Mucosa of descending colon (tissue), 3 donors: ENCODE data around the gene ADARB1. TPM values are rescaled to one million over a fixed set of nuclear protein-coding genes. Genes with fewer than 3 reads are reported as not detected.
A peak's percentile ranks its signal among the peaks of the same experiment; 100 is the strongest.
"Not testable (repeated sequence)": the region's sequence is repeated elsewhere in the genome, so short reads cannot be mapped to it uniquely, and the experiment has no call there.

Experiments used
- ATAC-seq: fragments of 200-7000 bp; cut with Tn5 transposase; one replicate; pipeline ENCODE4 v1.9.1; 2020; ENCODE audit warnings: mild to moderate bottlenecking, moderate library complexity
- DNase-seq, 3 donors: peaks; one replicate each; pipeline ENCODE4 v3.0.0-alpha.2; 2020
- H3K36me3 ChIP-seq: fragments of 200-600 bp; one replicate; pipeline ENCODE4 v1.8.0; 2021; ENCODE audit warnings: low read depth, mild to moderate bottlenecking
- H3K4me1 ChIP-seq: fragments of 200-600 bp; one replicate; pipeline ENCODE4 v1.8.0; 2021; ENCODE audit warnings: low read depth, mild to moderate bottlenecking
- H3K4me3 ChIP-seq: fragments of 200-600 bp; one replicate; pipeline ENCODE4 v1.8.0; 2021; ENCODE audit warnings: mild to moderate bottlenecking
- H3K9me3 ChIP-seq: fragments of 200-600 bp; one replicate; pipeline ENCODE4 v1.8.0; 2021; ENCODE audit warnings: mild to moderate bottlenecking
- intact Hi-C, 2 donors: fragments of 100-400 bp; cut with DNase I in 1 of 2; cut with micrococcal nuclease in 1 of 2; formaldehyde crosslinking; loops; one replicate each; pipeline versions ENCODE4 v1.11.0 to v1.11.1; 2022; cut with DNase I, micrococcal nuclease
- total RNA-seq, 3 donors: library from RNA; stranded (reverse); fragmentation: NEBNext Ultra II Directional in 2 of 3; extraction: Animal tissue kit (Norgen Biotek cat#: 25700) in 2 of 3; gene quantifications; one replicate each; pipeline versions ENCODE4 v1.2.1 to v1.2.4, GENCODE V29; 2021 to 2023
- TF ChIP-seq, protein P1 (sequence below): fragments of 200-600 bp; IDR thresholded peaks from one replicate; pipeline ENCODE4 v1.8.0; 2022; ENCODE audit warnings: antibody characterized with exemption, mild to moderate bottlenecking
- donor health status: DM: no; HTN: no; CAD: no; lungs with moderate emphysema.
- donor health status: DM: no; HTN: no; CAD: no.
- donor health status: DM: no; HTN: yes; CAD: no.

ADARB1 gene
- total RNA-seq, 3 donors from 2014 or later: 5.4 to 91.2 (median 8.8) TPM

DNA sequence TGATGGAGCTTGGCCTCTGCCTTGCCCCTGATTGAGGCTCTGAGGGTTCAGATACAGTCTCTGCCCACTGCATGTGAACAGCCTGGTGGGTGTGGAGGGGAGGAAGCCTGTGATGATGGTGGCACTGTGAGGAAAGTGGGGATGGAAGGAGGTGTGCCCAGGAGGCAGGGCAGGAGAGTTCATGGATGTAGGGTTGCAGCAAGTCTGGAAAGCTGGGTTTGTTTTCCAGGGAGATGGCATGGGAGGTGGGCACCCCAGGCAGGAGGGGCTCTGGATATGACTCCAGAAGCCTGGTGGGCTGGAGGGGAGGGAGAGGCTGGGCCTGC lies 63.2 kb downstream of the ADARB1 start:
- TF ChIP-seq, protein P1, sequence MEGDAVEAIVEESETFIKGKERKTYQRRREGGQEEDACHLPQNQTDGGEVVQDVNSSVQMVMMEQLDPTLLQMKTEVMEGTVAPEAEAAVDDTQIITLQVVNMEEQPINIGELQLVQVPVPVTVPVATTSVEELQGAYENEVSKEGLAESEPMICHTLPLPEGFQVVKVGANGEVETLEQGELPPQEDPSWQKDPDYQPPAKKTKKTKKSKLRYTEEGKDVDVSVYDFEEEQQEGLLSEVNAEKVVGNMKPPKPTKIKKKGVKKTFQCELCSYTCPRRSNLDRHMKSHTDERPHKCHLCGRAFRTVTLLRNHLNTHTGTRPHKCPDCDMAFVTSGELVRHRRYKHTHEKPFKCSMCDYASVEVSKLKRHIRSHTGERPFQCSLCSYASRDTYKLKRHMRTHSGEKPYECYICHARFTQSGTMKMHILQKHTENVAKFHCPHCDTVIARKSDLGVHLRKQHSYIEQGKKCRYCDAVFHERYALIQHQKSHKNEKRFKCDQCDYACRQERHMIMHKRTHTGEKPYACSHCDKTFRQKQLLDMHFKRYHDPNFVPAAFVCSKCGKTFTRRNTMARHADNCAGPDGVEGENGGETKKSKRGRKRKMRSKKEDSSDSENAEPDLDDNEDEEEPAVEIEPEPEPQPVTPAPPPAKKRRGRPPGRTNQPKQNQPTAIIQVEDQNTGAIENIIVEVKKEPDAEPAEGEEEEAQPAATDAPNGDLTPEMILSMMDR: no peak
- intact Hi-C loops: no loop called here

DNA sequence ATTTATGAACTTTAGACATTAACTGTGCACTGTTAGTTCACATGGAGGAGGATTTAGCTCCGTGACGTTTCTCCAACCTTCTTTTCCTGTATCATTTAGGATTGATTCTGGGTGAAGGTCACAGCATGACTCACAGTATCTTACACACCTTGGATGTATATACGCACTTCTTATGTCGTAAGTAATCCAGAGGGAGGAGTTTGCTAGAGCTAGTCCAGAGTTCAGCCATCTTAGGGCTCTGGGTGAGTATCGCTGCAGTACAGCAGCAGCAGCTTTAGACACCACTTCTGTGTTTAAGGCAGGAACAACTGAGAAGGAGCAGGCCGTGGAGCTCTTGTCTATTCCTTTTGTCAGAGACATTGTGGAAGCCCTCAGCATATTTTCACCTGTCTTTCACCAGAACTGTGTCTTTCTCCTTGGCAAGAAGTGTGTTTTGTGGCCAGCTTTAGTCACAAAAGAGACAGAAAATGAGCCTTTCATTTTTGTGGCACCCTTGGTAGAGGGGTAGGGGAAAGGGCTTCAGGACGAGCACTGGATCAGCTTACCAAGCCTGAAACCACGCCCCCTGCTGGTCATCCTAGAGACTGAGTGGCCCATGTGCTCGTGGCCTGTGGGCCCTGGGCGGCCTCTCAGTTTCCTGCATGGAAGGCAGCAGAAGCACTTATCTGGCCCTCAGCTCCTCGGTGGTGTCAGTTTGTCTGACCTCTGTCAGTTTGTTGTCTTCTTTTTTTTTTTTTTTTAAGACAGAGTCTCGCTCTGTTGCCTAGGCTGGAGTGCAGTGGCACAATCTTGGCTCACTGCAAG lies 64.0 kb downstream of the ADARB1 start:
- Histone ChIP-seq H3K36me3 (no peaks in the 10 kb centered on the region), H3K9me3 (no peaks in the 10 kb centered on the region), H3K4me1 (no peaks in the 10 kb centered on the region), H3K4me3 (no peak overlapping the region)
- ATAC-seq (peak; percentile 90), DNase-seq (peak in 2 of 3 donors; percentile 65 to 75)
- intact Hi-C loops: no loop called here
- TF ChIP-seq, protein P1: peak; percentile 30

More for the DNA sequence above, 63.2 kb downstream of the ADARB1 start:
- ATAC-seq (no peak), DNase-seq (no peak)
- no peaks in the 10 kb centered on the region for H3K4me1 ChIP-seq
- no peaks in the 10 kb centered on the region for H3K9me3 ChIP-seq
- H3K4me3 ChIP-seq: no peak overlapping the region
- no peaks in the 10 kb centered on the region for H3K36me3 ChIP-seq

DNA sequence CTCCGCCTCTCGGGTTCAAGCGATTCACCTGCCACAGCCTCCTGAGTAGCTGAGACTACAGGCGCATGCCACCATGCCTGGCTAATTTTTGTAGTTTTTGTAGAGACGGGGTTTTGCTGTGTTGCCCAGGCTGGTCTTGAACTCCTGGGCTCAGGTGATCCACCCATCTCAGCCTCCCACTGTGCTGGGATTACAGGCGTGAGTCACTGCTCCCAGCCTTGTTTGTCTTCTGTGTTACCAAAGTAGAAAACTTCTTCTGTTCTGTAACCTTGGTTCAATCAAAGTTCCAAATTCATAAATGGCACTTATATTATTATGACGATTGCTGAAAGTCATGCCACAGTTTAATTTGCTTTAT lies 64.6 kb downstream of the ADARB1 start:
- H3K36me3 ChIP-seq, DNase-seq, ATAC-seq, H3K4me3 ChIP-seq, intact Hi-C loops, H3K9me3 ChIP-seq, H3K4me1 ChIP-seq: not testable (repeated sequence)
- TF ChIP-seq, protein P1: peak; percentile 7

DNA sequence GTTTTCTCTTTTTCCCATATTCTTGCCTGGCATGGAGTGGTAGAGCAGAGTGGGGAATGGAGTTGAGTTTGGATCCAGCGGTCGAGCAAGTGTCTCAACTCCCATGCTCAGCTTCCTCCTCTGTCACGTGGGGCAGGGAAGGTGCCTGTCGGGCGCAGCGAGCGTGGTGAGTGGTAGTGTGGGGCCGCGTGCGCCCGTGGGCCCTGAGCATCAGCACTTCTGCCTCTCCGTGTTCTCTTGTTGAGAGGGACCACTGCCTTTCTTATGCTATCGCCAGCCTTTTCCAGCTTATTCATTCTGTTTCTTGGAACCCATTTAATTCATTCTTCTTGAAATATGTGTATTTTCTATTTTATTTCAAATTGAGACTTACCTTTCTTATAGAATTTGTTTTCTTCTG lies 65.1 kb downstream of the ADARB1 start:
- Histone ChIP-seq H3K9me3 (no peaks in the 10 kb centered on the region), H3K36me3 (no peaks in the 10 kb centered on the region), H3K4me1 (no peaks in the 10 kb centered on the region), H3K4me3 (no peak overlapping the region)
- ATAC-seq (no peak), DNase-seq (no peak)
- TF ChIP-seq, protein P1: no peak
- intact Hi-C loops: no loop called here

DNA sequence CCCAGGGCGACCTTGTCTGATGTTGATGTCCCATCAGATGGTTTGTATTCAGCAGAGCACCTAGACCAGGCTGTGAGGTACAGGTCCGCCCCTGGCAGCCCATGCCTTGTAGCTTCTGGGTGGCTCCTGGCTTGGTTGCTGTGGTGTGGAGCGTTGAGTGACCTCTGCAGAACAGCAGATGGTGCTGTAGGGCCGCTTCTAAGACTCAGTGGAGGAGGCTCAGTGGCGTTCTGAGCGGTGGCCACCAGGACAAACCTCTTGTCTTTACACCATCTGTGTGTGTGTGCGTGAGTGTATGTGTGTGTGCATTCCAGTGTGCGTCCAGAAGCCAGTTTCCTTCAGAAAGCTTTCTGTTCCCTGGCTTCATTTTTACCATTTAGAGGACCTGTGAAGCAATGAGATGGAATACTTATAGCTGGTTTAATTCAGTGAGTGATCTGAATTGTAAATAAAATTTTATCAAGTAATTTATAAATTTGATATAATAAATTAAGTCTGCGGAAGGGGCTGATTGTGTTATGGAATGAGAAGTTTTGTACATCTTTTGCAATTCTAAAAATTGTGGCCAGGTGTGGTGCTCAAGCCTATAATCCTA lies 66.1 kb downstream of the ADARB1 start:
- intact Hi-C loops: loop anchor here (5.0 to 10.0 kb wide), 3 partner anchors 144 to 304 kb away; partner anchors contain the start of gene POFUT2 (in 1 of the 2)
- TF ChIP-seq, protein P1: peak; percentile 55
- Histone ChIP-seq H3K4me3 (no peak overlapping the region), H3K9me3 (no peaks in the 10 kb centered on the region), H3K36me3 (no peaks in the 10 kb centered on the region), H3K4me1 (no peaks in the 10 kb centered on the region)
- DNase-seq: peak in 2 of 3 donors; percentile 77 to 81
- ATAC-seq: peak; percentile 83

DNA sequence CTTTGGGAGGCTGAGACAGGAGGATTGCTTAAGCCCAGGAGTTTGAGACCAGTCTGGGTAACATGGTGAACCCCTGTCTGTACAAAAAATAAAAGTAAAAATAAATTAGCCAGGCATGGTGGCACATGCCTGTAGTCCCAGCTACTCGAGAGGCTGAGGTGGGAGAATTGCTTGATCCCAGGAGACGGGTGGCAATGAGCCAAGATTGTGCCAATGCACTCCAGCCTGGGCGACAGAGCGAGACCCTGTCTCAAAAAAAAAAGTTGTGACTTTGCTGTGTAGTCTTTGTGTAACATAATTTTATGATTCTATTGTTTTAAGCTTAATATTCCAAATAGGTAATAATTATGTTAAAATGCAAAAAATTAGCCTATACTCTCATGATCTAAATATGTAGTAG lies 66.6 kb downstream of the ADARB1 start:
- H3K36me3 ChIP-seq, H3K4me1 ChIP-seq, ATAC-seq, DNase-seq, H3K9me3 ChIP-seq, H3K4me3 ChIP-seq: not testable (repeated sequence)
- intact Hi-C loops: loop anchor here (5.0 to 10.0 kb wide), 3 partner anchors 144 to 304 kb away; partner anchors contain the start of gene POFUT2 (in 1 of the 2)
